K562 (cell line): ENCODE results near the gene SLC28A1. TPM values are rescaled to one million over a fixed set of nuclear protein-coding genes. Genes with fewer than 3 reads are reported as not detected.

ENCODE experiments used
- CXXC5 ChIP-seq: fragments of 250-450 bp; sonication (Bioruptor Pico); IDR thresholded peaks from 2 replicates; pipeline ENCODE4 v1.8.0; 2022; ENCODE audit warnings: inconsistent platforms, mild to moderate bottlenecking, moderate library complexity
- EZH2 ChIP-seq: IDR thresholded peaks from 2 replicates; pipeline ENCODE4 v1.6.1; 2012; ENCODE audit warnings: low read depth, mild to moderate bottlenecking, inconsistent platforms, low read length, borderline replicate concordance
- GTF2E2 ChIP-seq: fragments of 200-800 bp; sonication (Bioruptor generic); IDR thresholded peaks from 2 replicates; pipeline ENCODE4 v1.6.1; 2016; ENCODE audit warnings: missing genetic modification characterization, missing compliant biosample characterization
- HCFC1 ChIP-seq: IDR thresholded peaks from 2 replicates; pipeline ENCODE4 v1.6.1; 2012; ENCODE audit warnings: low read depth, low read length, improper control_type of control experiment
- MAFF ChIP-seq: IDR thresholded peaks from 2 replicates; pipeline ENCODE4 v1.6.1; 2012; ENCODE audit warnings: low read length, improper control_type of control experiment
- POU5F1 ChIP-seq: fragments of 150-350 bp; IDR thresholded peaks from 2 replicates; pipeline ENCODE4 v1.6.1; 2014; ENCODE audit warnings: borderline replicate concordance, low read length, low read depth, mild to moderate bottlenecking; ENCODE audit not compliant: partially characterized antibody
- RBM15 ChIP-seq: fragments of 200-400 bp; formaldehyde crosslinking; IDR thresholded peaks from 2 replicates; pipeline ENCODE4 v1.6.1; 2018; ENCODE audit warnings: mild to moderate bottlenecking, low read length, moderate library complexity; ENCODE audit not compliant: insufficient read depth
- TOE1 ChIP-seq, 2 experiments: fragments of 450-650 bp in 1 of 2; sonication (generic) in 1 of 2; formaldehyde crosslinking in 1 of 2; IDR thresholded peaks; 2 replicates each; pipeline versions ENCODE4 v1.7.1 to v1.8.0; 2016 to 2022; ENCODE audit warnings: borderline replicate concordance in 2 of 2, mild to moderate bottlenecking in 2 of 2, antibody characterized with exemption in 1 of 2, inconsistent platforms in 1 of 2, low read depth in 1 of 2, missing genetic modification reagents in 1 of 2, moderate library complexity in 1 of 2
- ZNF444 ChIP-seq: fragments of 250-450 bp; sonication (Bioruptor Pico); IDR thresholded peaks from 2 replicates; pipeline ENCODE4 v1.4.0; 2020; ENCODE audit warnings: mild to moderate bottlenecking, moderate library complexity
- ZNF583 ChIP-seq: fragments of 250-450 bp; sonication (Bioruptor Pico); IDR thresholded peaks from 2 replicates; pipeline ENCODE4 v1.4.0; 2020
- polyA plus RNA-seq, 8 experiments: library from polyadenylated mRNA; depleted of rRNA in 4 of 8; stranded (reverse) in 5 of 8; unstranded in 3 of 8; fragments of >200 nt; fragmentation: Nextera tagmentation in 2 of 8; fragmentation: Illumina TruSeq in 1 of 8; extraction: Ambion mirVana in 2 of 8; extraction: Trizol in 1 of 8; gene quantifications; 2 replicates each; pipeline versions ENCODE4 v1.2.1 to v1.2.3, GENCODE V29; 2011 to 2014; ENCODE audit warnings: inconsistent platforms in 1 of 8, missing spikeins in 1 of 8
- total RNA-seq, 7 experiments: library from RNA; depleted of rRNA in 6 of 7; stranded (reverse); fragments of >200 nt in 6 of 7; fragmentation: Illumina TruSeq in 2 of 7; extraction: Trizol in 2 of 7; gene quantifications; 2 replicates each; pipeline versions ENCODE4 v1.2.1 to v1.2.3, GENCODE V29; 2011 to 2021; ENCODE audit warnings: low replicate concordance in 1 of 7
- TF ChIP-seq, protein P1 (sequence below): IDR thresholded peaks from 3 replicates; pipeline ENCODE4 v1.6.1; 2011; ENCODE audit warnings: borderline replicate concordance, mild to moderate bottlenecking; ENCODE audit not compliant: insufficient read length, insufficient read depth
- TF ChIP-seq, protein P2 (sequence below), 2 experiments: fragments of 450-650 bp in 1 of 2; sonication (generic) in 1 of 2; formaldehyde crosslinking in 1 of 2; IDR thresholded peaks; 2 replicates each; pipeline versions ENCODE4 v1.7.1 to v1.9.0; 2016 to 2022; ENCODE audit warnings: inconsistent platforms in 1 of 2, mild to moderate bottlenecking in 1 of 2, missing genetic modification reagents in 1 of 2
- TF ChIP-seq, protein P3 (sequence below): fragments of 250-450 bp; sonication (Bioruptor Pico); IDR thresholded peaks from 2 replicates; pipeline ENCODE4 v1.9.0; 2021; ENCODE audit warnings: mild to moderate bottlenecking, inconsistent platforms

SLC28A1 gene
- total and polyA plus RNA-seq, 9 of the 15 experiments (the other 6 are each of a cell fraction or from before 2014, with no cell fraction given): 0.04 TPM; not detected in 8

DNA sequence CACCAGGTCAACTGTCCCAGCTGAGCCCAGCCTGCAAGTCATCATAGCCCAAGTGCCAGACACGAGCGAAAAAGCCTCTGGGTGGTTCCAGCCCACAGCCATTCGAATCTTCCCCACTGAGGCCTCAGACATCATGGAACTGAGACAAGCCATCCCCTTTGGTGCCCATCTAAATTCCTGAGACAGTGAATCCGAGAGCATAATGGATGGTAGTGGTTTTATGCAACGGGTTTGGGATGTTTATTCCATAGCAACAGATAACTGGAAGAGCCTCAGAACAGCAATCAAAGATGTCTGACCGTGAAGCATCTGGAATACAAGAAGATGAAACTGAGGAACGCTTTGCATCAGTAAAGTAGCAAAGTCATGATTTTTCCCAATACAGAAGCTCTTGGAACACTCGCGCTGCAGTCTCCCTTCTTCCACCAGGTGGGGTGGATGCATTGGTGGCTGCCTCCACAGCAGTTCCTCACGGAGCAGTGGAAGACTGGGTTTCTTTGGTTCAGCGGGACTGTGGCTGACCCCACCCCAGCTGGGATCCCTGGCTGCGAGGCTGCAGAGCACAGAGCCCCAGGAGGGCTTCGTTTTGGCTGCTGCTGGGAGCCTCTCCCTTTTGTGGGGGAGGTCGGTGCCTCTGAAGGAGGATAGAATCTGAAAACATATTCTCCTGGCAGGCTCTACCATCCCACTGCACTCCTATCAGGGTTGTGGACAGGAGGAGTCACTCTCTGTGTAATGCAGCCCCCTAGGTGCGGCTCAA is 70.8 kb downstream of the SLC28A1 start (continued):
- TF ChIP-seq GTF2E2 (tag): no peak
- TF ChIP-seq RBM15: no peak
- peak; percentile 54; the same call in 1 of the 2 replicates for TF ChIP-seq MAFF
- no peak for TF ChIP-seq POU5F1
- no peak for TF ChIP-seq ZNF583 (CRISPR knock-in tag)
- no peak for TF ChIP-seq TOE1 (IDR thresholded peaks at IDR 0.05; ENCODE audit: borderline replicate concordance)
- TF ChIP-seq TOE1 (CRISPR knock-in tag; IDR thresholded peaks at IDR 0.05; ENCODE audit: borderline replicate concordance, low read depth): no peak
- TF ChIP-seq EZH2: no peak
- no peak for TF ChIP-seq ZNF444 (CRISPR knock-in tag)
- TF ChIP-seq, protein P1, sequence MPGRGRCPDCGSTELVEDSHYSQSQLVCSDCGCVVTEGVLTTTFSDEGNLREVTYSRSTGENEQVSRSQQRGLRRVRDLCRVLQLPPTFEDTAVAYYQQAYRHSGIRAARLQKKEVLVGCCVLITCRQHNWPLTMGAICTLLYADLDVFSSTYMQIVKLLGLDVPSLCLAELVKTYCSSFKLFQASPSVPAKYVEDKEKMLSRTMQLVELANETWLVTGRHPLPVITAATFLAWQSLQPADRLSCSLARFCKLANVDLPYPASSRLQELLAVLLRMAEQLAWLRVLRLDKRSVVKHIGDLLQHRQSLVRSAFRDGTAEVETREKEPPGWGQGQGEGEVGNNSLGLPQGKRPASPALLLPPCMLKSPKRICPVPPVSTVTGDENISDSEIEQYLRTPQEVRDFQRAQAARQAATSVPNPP: no peak
- TF ChIP-seq, protein P2, sequence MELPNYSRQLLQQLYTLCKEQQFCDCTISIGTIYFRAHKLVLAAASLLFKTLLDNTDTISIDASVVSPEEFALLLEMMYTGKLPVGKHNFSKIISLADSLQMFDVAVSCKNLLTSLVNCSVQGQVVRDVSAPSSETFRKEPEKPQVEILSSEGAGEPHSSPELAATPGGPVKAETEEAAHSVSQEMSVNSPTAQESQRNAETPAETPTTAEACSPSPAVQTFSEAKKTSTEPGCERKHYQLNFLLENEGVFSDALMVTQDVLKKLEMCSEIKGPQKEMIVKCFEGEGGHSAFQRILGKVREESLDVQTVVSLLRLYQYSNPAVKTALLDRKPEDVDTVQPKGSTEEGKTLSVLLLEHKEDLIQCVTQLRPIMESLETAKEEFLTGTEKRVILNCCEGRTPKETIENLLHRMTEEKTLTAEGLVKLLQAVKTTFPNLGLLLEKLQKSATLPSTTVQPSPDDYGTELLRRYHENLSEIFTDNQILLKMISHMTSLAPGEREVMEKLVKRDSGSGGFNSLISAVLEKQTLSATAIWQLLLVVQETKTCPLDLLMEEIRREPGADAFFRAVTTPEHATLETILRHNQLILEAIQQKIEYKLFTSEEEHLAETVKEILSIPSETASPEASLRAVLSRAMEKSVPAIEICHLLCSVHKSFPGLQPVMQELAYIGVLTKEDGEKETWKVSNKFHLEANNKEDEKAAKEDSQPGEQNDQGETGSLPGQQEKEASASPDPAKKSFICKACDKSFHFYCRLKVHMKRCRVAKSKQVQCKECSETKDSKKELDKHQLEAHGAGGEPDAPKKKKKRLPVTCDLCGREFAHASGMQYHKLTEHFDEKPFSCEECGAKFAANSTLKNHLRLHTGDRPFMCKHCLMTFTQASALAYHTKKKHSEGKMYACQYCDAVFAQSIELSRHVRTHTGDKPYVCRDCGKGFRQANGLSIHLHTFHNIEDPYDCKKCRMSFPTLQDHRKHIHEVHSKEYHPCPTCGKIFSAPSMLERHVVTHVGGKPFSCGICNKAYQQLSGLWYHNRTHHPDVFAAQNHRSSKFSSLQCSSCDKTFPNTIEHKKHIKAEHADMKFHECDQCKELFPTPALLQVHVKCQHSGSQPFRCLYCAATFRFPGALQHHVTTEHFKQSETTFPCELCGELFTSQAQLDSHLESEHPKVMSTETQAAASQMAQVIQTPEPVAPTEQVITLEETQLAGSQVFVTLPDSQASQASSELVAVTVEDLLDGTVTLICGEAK (IDR thresholded peaks at IDR 0.05): no peak
- TF ChIP-seq, protein P2 (CRISPR knock-in tag; IDR thresholded peaks at IDR 0.05): no peak
- TF ChIP-seq, protein P3, sequence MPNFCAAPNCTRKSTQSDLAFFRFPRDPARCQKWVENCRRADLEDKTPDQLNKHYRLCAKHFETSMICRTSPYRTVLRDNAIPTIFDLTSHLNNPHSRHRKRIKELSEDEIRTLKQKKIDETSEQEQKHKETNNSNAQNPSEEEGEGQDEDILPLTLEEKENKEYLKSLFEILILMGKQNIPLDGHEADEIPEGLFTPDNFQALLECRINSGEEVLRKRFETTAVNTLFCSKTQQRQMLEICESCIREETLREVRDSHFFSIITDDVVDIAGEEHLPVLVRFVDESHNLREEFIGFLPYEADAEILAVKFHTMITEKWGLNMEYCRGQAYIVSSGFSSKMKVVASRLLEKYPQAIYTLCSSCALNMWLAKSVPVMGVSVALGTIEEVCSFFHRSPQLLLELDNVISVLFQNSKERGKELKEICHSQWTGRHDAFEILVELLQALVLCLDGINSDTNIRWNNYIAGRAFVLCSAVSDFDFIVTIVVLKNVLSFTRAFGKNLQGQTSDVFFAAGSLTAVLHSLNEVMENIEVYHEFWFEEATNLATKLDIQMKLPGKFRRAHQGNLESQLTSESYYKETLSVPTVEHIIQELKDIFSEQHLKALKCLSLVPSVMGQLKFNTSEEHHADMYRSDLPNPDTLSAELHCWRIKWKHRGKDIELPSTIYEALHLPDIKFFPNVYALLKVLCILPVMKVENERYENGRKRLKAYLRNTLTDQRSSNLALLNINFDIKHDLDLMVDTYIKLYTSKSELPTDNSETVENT (CRISPR knock-in tag): no peak
- no peak for TF ChIP-seq HCFC1
- 0 out of 2 replicates have a peak, but pooled peaks have one; percentile 30 for TF ChIP-seq CXXC5 (CRISPR knock-in tag)
